Adrenal gland (tissue), 5 donors: ENCODE measurements around the gene BAHCC1.

Experiments used
- CTCF ChIP-seq, 6 experiments: fragments of 450-650 bp in 4 of 6; fragments of 200-600 bp in 2 of 6; sonication (generic) in 1 of 6; IDR thresholded peaks; 1 replicate in 5 of 6; 2 replicates in 1 of 6; pipeline versions ENCODE4 v1.5.1 to v1.8.0; 2016 to 2021; ENCODE audit warnings: antibody characterized with exemption in 6 of 6, mild to moderate bottlenecking in 2 of 6, moderate library complexity in 1 of 6
- POLR2A ChIP-seq, 2 donors: fragments of 450-650 bp; IDR thresholded peaks; one replicate each; pipeline ENCODE4 v1.6.1; 2017; ENCODE audit warnings: antibody characterized with exemption in 2 of 2, mild to moderate bottlenecking in 2 of 2, moderate library complexity in 1 of 2
- donor health status: DM: no; HTN: no; CAD: no.

- TF ChIP-seq POLR2A (IDR thresholded peaks at IDR 0.05), result no peak
- TF ChIP-seq CTCF (IDR thresholded peaks at IDR 0.05), result no peak
Measured at GRCh38 chr17:81431545-81432482, 36.6 kb downstream of the BAHCC1 start.
